ENCODE measurements around the gene CD247.
A peak's percentile ranks its signal among the peaks of the same experiment; 100 is the strongest.

The CD247 gene

GRCh38 chr1:167510244-167510643 is 8.1 kb downstream of the CD247 start:
- peaks cover 88% of the 10 kb centered on the region for H3K4me1 Mint-ChIP-seq
- no peaks in the 10 kb centered on the region for H3K9me3 Mint-ChIP-seq
- peak overlapping the region; percentile 43 for H3K4me3 Mint-ChIP-seq
- peaks cover 73% of the 10 kb centered on the region for H3K36me3 Mint-ChIP-seq (ENCODE audit: low read depth)
- no peaks in the 10 kb centered on the region for H3K27me3 Mint-ChIP-seq
- DNase-seq, result no peak
- ATAC-seq, result peak; percentile 27
- peak overlapping the region; percentile 27 for H3K27ac Mint-ChIP-seq

- Mint-ChIP-seq H3K9me3 (no peaks in the 10 kb centered on the region), H3K27me3 (no peaks in the 10 kb centered on the region), H3K4me1 (peaks cover 87% of the 10 kb centered on the region), H3K27ac (peak overlapping the region; percentile 71), H3K4me3 (peak overlapping the region; percentile 16), H3K36me3 (ENCODE audit: low read depth) (peaks cover 69% of the 10 kb centered on the region)
- ATAC-seq, result peak; percentile 23
- DNase-seq, result no peak
Observed at GRCh38 chr1:167509587-167509986, 8.7 kb downstream of the CD247 start.

DNA sequence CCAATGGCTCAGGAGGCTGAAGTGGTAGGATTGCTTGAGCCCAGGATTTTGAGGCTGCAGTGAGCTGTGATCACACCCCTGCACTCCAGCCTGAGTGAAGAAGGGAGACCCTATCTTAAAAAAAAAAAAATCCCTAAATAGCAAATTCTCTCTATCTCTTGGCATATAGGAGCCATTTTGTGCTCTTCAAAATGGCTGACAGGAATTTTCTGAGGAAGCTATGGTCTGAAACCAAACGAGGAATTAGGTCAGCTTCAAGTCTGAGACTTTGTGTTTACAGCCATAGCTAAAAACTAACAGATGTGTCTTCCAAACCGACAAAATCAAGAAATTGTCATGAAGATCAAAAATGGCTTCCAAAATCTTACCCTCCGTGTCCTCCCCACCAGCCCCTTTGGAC is 10.6 kb downstream of the CD247 start:
- DNase-seq, result no peak
- no peak overlapping the region for H3K4me3 Mint-ChIP-seq
- peaks cover 73% of the 10 kb centered on the region for H3K36me3 Mint-ChIP-seq (ENCODE audit: low read depth)
- H3K4me1 Mint-ChIP-seq, result peaks cover 90% of the 10 kb centered on the region
- H3K27ac Mint-ChIP-seq, result peak overlapping the region; percentile 47
- ATAC-seq, result no peak
- no peaks in the 10 kb centered on the region for H3K27me3 Mint-ChIP-seq
- no peaks in the 10 kb centered on the region for H3K9me3 Mint-ChIP-seq

GRCh38 chr1:167504467-167504827 is 13.9 kb downstream of the CD247 start:
- Mint-ChIP-seq H3K27me3 (no peaks in the 10 kb centered on the region), H3K4me3 (no peak overlapping the region), H3K27ac (no peak overlapping the region), H3K36me3 (ENCODE audit: low read depth) (peaks cover 65% of the 10 kb centered on the region), H3K9me3 (no peaks in the 10 kb centered on the region), H3K4me1 (peaks cover 91% of the 10 kb centered on the region)
- no peak for DNase-seq
- no peak for ATAC-seq

- H3K4me3 Mint-ChIP-seq, result no peak overlapping the region
- H3K36me3 Mint-ChIP-seq (ENCODE audit: low read depth), result peaks cover 65% of the 10 kb centered on the region
- DNase-seq (no peak), ATAC-seq (no peak)
- H3K27me3 Mint-ChIP-seq, result no peaks in the 10 kb centered on the region
- no peaks in the 10 kb centered on the region for H3K9me3 Mint-ChIP-seq
- H3K27ac Mint-ChIP-seq, result peak overlapping the region; percentile 53
- peaks cover 92% of the 10 kb centered on the region for H3K4me1 Mint-ChIP-seq
Observed at GRCh38 chr1:167503626-167504466, 14.5 kb downstream of the CD247 start.

DNA sequence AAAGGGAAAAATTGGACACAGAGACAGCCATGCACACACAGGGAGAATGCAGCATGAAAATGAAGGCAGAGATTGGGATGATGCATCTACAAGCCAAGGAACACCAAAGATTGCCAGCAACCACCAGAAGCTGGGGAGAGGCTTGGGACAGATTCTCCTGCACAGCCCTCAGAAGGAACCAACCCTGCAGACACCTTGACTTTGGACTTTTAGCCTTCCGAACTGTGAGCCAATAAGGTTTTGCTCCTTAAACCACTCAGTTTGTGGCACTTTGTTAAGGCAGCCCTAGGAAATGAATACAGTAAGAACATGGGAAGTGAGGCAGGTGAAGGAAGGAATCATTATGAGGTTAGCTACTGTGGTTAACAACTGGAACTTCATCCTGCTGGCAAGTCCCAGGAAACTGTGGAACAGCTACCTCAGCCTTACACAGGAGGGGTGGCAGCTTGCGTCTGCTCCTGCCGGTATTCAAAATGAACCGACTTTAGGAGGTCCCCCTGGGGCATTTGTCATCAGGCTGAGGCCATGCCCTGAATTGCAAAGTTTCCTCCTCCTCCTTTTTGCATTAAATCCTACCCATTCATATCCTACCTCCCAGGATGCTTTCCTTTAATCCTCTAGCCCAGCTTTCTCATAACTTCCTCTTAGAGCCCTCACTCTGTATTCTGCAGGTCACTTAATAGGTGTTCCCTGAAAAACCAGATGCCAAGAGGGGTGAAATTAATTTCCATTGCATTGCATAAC is 15.4 kb downstream of the CD247 start:
- Mint-ChIP-seq H3K27me3 (no peaks in the 10 kb centered on the region), H3K27ac (peak overlapping the region; percentile 93), H3K4me3 (peak overlapping the region; percentile 19), H3K36me3 (ENCODE audit: low read depth) (peaks cover 65% of the 10 kb centered on the region), H3K4me1 (peaks cover 92% of the 10 kb centered on the region), H3K9me3 (no peaks in the 10 kb centered on the region)
- DNase-seq (no peak), ATAC-seq (no peak)

- H3K27ac Mint-ChIP-seq, result peak overlapping the region; percentile 93
- H3K27me3 Mint-ChIP-seq, result no peaks in the 10 kb centered on the region
- H3K4me1 Mint-ChIP-seq, result peaks cover 93% of the 10 kb centered on the region
- H3K4me3 Mint-ChIP-seq, result peak overlapping the region; percentile 65
- H3K9me3 Mint-ChIP-seq, result no peaks in the 10 kb centered on the region
- peaks cover 65% of the 10 kb centered on the region for H3K36me3 Mint-ChIP-seq (ENCODE audit: low read depth)
- DNase-seq, result no peak
- no peak for ATAC-seq
Observed at GRCh38 chr1:167502192-167502551, 16.2 kb downstream of the CD247 start.

DNA sequence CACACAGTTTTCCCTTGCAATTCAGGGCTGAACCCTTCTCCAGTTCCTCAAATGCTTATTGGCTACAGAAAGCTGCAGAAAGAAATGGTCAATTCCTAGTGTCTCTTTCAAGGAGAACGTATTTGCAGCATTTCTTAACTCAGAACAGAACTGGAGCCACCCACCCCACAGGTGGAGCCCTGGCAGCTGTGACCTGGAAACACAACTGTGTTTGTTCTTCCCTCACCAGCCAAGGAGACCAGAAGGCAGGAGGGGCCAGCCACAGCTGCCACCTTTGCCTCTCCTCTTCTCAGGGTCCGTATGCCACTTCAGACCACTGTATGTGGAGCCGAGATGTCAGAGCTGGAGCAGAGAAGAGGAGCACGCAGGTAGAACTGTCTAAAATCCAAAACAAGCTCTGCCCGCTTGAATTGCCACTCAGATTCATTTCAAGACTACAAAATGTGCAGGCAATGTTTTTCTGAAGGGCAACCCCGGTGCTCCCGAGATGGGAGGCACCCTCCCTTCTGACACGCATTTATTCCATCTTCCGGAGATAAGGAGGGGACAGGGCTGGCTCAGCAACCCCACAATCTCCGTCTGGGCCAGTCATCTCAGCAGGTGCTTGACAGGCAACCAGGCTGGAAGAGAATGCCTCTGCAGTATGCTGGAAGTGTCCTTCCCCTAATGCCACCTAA is 16.7 kb downstream of the CD247 start:
- Mint-ChIP-seq H3K27ac (peak overlapping the region; percentile 93), H3K4me1 (peaks cover 95% of the 10 kb centered on the region), H3K9me3 (no peaks in the 10 kb centered on the region), H3K4me3 (peak overlapping the region; percentile 65), H3K36me3 (ENCODE audit: low read depth) (peaks cover 65% of the 10 kb centered on the region), H3K27me3 (no peaks in the 10 kb centered on the region)
- peak; percentile 12 for ATAC-seq
- no peak for DNase-seq

- peak overlapping the region; percentile 59 for H3K4me3 Mint-ChIP-seq
- no peaks in the 10 kb centered on the region for H3K27me3 Mint-ChIP-seq
- peaks cover 97% of the 10 kb centered on the region for H3K4me1 Mint-ChIP-seq
- H3K9me3 Mint-ChIP-seq, result no peaks in the 10 kb centered on the region
- DNase-seq (no peak), ATAC-seq (peak; percentile 73)
- peak overlapping the region; percentile 93 for H3K27ac Mint-ChIP-seq
- H3K36me3 Mint-ChIP-seq (ENCODE audit: low read depth), result peaks cover 65% of the 10 kb centered on the region
Observed at GRCh38 chr1:167500283-167500860, 18.0 kb downstream of the CD247 start.

- peak; percentile 47 for DNase-seq
- peak; percentile 82 for ATAC-seq
- H3K9me3 Mint-ChIP-seq, result no peaks in the 10 kb centered on the region
- peaks cover 98% of the 10 kb centered on the region for H3K4me1 Mint-ChIP-seq
- peak overlapping the region; percentile 50 for H3K4me3 Mint-ChIP-seq
- peak overlapping the region; percentile 93 for H3K27ac Mint-ChIP-seq
- H3K36me3 Mint-ChIP-seq (ENCODE audit: low read depth), result peaks cover 65% of the 10 kb centered on the region
- no peaks in the 10 kb centered on the region for H3K27me3 Mint-ChIP-seq
Observed at GRCh38 chr1:167499664-167500101, 18.6 kb downstream of the CD247 start.

DNA sequence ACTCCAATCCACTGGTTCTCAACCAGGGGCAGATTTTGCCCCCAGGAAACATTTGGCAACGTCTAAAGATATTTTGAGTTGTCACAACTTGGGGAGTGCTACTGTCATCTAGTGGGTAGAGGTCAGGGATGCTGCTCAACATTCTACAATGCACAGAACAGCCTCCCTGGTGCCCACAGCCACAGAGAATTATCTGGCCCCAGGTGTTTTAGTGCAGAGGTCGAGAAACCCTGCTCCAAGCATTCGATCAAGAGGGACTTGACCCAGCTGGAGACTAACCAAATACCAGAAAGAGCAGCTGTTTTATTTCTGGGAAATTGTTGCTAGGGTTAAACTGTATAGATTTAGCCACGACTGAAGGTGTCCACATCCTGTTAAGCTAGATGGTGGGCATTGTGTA is 19.2 kb downstream of the CD247 start:
- peak; percentile 39 for ATAC-seq
- no peaks in the 10 kb centered on the region for H3K9me3 Mint-ChIP-seq
- no peaks in the 10 kb centered on the region for H3K27me3 Mint-ChIP-seq
- peaks cover 99% of the 10 kb centered on the region for H3K4me1 Mint-ChIP-seq
- DNase-seq, result no peak
- peak overlapping the region; percentile 50 for H3K4me3 Mint-ChIP-seq
- peaks cover 64% of the 10 kb centered on the region for H3K36me3 Mint-ChIP-seq (ENCODE audit: low read depth)
- H3K27ac Mint-ChIP-seq, result peak overlapping the region; percentile 93

GRCh38 chr1:167496797-167497619 is 21.3 kb downstream of the CD247 start:
- DNase-seq (no peak), ATAC-seq (no peak)
- H3K27me3 Mint-ChIP-seq, result no peaks in the 10 kb centered on the region
- peaks cover 51% of the 10 kb centered on the region for H3K36me3 Mint-ChIP-seq (ENCODE audit: low read depth)
- H3K9me3 Mint-ChIP-seq, result no peaks in the 10 kb centered on the region
- H3K4me1 Mint-ChIP-seq, result peaks cover 99% of the 10 kb centered on the region
- no peak overlapping the region for H3K4me3 Mint-ChIP-seq
- peak overlapping the region; percentile 93 for H3K27ac Mint-ChIP-seq

DNA sequence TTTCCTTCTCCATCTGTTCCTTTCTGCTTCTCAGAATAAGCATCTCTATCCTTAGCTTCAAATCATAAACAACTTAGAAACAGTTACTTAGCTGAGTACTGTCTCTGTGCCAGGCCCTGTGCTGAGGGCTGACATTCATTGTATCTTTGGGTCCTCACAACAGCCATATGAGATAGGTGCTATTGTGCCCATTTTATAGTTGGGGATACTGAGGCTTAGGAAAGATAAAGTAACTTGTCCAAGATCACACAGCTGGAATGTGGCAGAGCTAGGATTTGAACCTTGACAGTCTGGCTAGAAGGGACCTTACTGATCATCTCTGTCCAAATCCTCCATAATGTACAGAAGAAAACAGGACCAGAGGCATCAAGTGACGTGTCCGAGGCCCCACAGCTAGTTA is 25.0 kb downstream of the CD247 start:
- DNase-seq (no peak), ATAC-seq (no peak)
- peak overlapping the region; percentile 96 for H3K27ac Mint-ChIP-seq
- peaks cover 98% of the 10 kb centered on the region for H3K4me1 Mint-ChIP-seq
- H3K36me3 Mint-ChIP-seq (ENCODE audit: low read depth), result peaks cover 48% of the 10 kb centered on the region
- no peaks in the 10 kb centered on the region for H3K27me3 Mint-ChIP-seq
- no peaks in the 10 kb centered on the region for H3K9me3 Mint-ChIP-seq
- H3K4me3 Mint-ChIP-seq, result peak overlapping the region; percentile 54

DNA sequence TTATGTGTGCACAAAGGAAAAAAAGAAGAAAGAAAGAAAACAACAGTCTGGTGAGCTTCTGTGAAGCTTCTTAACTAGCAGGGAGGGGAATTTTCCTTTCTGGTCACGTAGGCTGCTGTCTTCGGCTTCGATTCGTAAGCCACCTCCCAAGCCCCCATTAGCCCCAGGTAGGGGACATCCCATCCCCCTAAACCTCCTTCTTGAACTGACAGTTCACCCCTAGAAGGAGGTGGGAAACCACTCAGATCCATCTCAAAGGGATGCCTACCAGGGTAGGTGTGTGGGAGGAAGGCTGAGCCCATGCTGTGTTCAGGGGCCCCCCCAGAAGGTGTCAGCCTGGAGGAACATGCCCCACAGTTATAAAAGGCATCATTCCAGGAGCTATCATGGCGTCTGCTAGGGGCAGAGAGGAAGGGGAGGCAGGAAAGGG is 25.8 kb downstream of the CD247 start:
- H3K27me3 Mint-ChIP-seq, result no peaks in the 10 kb centered on the region
- H3K36me3 Mint-ChIP-seq (ENCODE audit: low read depth), result peaks cover 46% of the 10 kb centered on the region
- H3K27ac Mint-ChIP-seq, result peak overlapping the region; percentile 96
- H3K4me1 Mint-ChIP-seq, result peaks cover 98% of the 10 kb centered on the region
- DNase-seq (peak; percentile 65), ATAC-seq (peak; percentile 85)
- no peaks in the 10 kb centered on the region for H3K9me3 Mint-ChIP-seq
- peak overlapping the region; percentile 73 for H3K4me3 Mint-ChIP-seq

Measured in activated naive CD8-positive, alpha-beta T cell treated with anti-CD3 and anti-CD28 coated beads, Interleukin-2, amount 50 U/mL, for 24 hours (primary cell).